Gastroesophageal sphincter (tissue), 4 donors: ENCODE data around the gene ANKRD40. TPM values are rescaled to one million over a fixed set of nuclear protein-coding genes. Genes with fewer than 3 reads are reported as not detected.
"Not testable (repeated sequence)": the region's sequence is repeated elsewhere in the genome, so short reads cannot be mapped to it uniquely, and the experiment has no call there.

Experiments used
- ATAC-seq: fragments of 150-250 bp; one replicate; pipeline ENCODE4 v1.9.1; 2016; ENCODE audit warnings: mild to moderate bottlenecking, moderate library complexity
- H3K27ac ChIP-seq, 4 donors: fragments of 200-600 bp; sonication (generic) in 3 of 4; 1 replicate in 3 of 4; 2 replicates in 1 of 4; pipeline ENCODE4 v1.5.1; 2016 to 2019
- H3K27me3 ChIP-seq: fragments of 200-600 bp; sonication (generic); one replicate; pipeline ENCODE4 v1.5.1; 2019
- H3K36me3 ChIP-seq, 2 donors: fragments of 200-600 bp; sonication (generic); one replicate each; pipeline ENCODE4 v1.5.1; 2019; ENCODE audit warnings: control low read depth in 1 of 2
- H3K4me1 ChIP-seq, 3 donors: fragments of 200-600 bp; sonication (generic); 1 replicate in 2 of 3; 2 replicates in 1 of 3; pipeline ENCODE4 v1.5.1; 2016 to 2019; ENCODE audit warnings: control low read depth in 2 of 3
- H3K4me3 ChIP-seq, 2 donors: fragments of 200-600 bp; sonication (generic); one replicate each; pipeline ENCODE4 v1.5.1; 2019; ENCODE audit warnings: mild to moderate bottlenecking in 1 of 2, moderate library complexity in 1 of 2
- H3K9me3 ChIP-seq, 3 donors: fragments of 200-600 bp; sonication (generic); one replicate each; pipeline ENCODE4 v1.5.1; 2017 to 2019; ENCODE audit warnings: control low read depth in 2 of 3
- CTCF ChIP-seq, 4 experiments: fragments of 200-600 bp in 2 of 4; fragments of 450-650 bp in 2 of 4; sonication (generic) in 1 of 4; IDR thresholded peaks; one replicate each; pipeline ENCODE4 v1.5.1; 2017 to 2019; ENCODE audit warnings: antibody characterized with exemption in 4 of 4, mild to moderate bottlenecking in 2 of 4, moderate library complexity in 2 of 4
- EP300 ChIP-seq: sonication (generic); formaldehyde crosslinking; IDR thresholded peaks from one replicate; pipeline ENCODE4 v1.6.1; 2017; ENCODE audit warnings: antibody characterized with exemption, mild to moderate bottlenecking
- POLR2A ChIP-seq, 2 donors: fragments of 450-650 bp; IDR thresholded peaks; one replicate each; pipeline ENCODE4 v1.6.1; 2017; ENCODE audit warnings: antibody characterized with exemption in 2 of 2, mild to moderate bottlenecking in 2 of 2, moderate library complexity in 1 of 2
- POLR2AphosphoS5 ChIP-seq: sonication (generic); formaldehyde crosslinking; IDR thresholded peaks from one replicate; pipeline ENCODE4 v1.6.1; 2017; ENCODE audit warnings: antibody characterized with exemption
- WGBS, 2 donors: methylation state at CpG; one replicate each; pipeline ENCODE4 v1.1.5; 2018; ENCODE audit warnings: low coverage in 1 of 2; 5-methylcytosine and 5-hydroxymethylcytosine counted together
- total RNA-seq, 4 donors: library from RNA; depleted of rRNA; stranded (reverse); fragments of >200 nt; gene quantifications; one replicate each; pipeline ENCODE4 v1.1.0, GENCODE V29; 2016

The ANKRD40 gene
- total RNA-seq, 4 donors from 2014 or later, result 65.8 to 125 (median 89.2) TPM

DNA sequence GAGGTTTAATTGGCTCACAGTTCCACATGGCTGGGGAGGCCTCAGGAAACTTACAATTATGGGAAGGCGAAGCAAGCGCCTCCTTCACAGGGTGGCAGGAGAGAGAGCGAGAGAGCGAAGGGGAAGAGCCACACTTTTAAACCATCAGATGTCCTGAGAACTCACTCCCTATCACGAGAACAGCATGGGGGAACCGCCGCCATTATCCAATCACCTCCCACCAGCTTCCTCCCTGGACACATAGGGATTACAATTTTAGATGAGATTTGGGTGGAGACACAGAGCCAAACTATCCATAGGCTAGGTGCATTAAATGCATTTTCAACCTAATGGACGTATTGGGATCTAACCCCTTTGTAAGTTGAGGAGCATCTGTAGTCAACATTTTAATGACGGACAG, 4.9 kb upstream of the ANKRD40 start:
- H3K9me3 ChIP-seq, result no peaks in the 10 kb centered on the region
- H3K27me3 ChIP-seq, result no peaks in the 10 kb centered on the region
- H3K4me1 ChIP-seq, result peaks cover 9 to 23% (median 13%) of the 10 kb centered on the region in 3 donors
- no peak overlapping the region for H3K4me3 ChIP-seq
- WGBS, 2 donors, result 82% methylated on average over 9 of the region's 9 CpGs; no CpG with 5 or more reads in 1 of the 2 donors
- H3K27ac ChIP-seq, result no peak overlapping the region
- no peak for ATAC-seq
- TF ChIP-seq CTCF (IDR thresholded peaks at IDR 0.05) (no peak), POLR2AphosphoS5 (no peak), POLR2A (IDR thresholded peaks at IDR 0.05) (no peak), EP300 (no peak)
- H3K36me3 ChIP-seq, result no peaks in the 10 kb centered on the region

- TF ChIP-seq EP300 (no peak), CTCF (IDR thresholded peaks at IDR 0.05) (no peak), POLR2AphosphoS5 (no peak), POLR2A (IDR thresholded peaks at IDR 0.05) (no peak)
- WGBS, 2 donors, result 80 to 90% methylated on average over 4 of the region's 4 CpGs
These were observed 2.9 kb upstream of the ANKRD40 start for GRCh38 chr17:50710650-50711049.

DNA sequence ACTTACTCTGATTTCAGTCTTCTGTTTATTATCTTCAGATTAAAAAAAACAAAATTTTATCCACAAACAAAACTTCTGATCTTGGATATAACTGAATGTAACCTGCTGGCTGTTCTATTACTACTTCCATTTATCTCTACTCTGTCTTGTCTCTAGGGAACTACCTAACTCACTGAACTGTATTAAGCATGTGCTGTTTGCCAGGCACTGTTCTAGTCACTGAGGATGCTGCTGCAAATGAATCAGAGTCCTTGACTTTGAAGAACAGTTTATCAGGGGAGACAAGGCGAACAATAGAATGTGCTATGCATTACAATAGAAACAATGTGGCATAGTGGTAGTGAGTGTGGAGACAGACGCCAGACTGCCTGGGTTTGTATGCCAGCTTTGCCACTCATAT, 2.3 kb upstream of the ANKRD40 start:
- H3K36me3 ChIP-seq, result peaks cover 0 to 4% of the 10 kb centered on the region in 2 donors
- H3K4me3 ChIP-seq, result no peak overlapping the region
- ATAC-seq, result no peak
- H3K27ac ChIP-seq, result peak overlapping the region in 3 of 4 donors; percentile 6 to 95 (median 93)
- no peaks in the 10 kb centered on the region for H3K27me3 ChIP-seq
- 67 to 83% methylated on average over 1 to 2 of the region's 2 CpGs for WGBS, 2 donors
- H3K9me3 ChIP-seq, result no peaks in the 10 kb centered on the region
- H3K4me1 ChIP-seq, result peaks cover 9 to 46% (median 21%) of the 10 kb centered on the region in 3 donors
- TF ChIP-seq POLR2AphosphoS5 (no peak), EP300 (no peak), CTCF (IDR thresholded peaks at IDR 0.05) (no peak), POLR2A (IDR thresholded peaks at IDR 0.05) (no peak)

More at GRCh38 chr17:50710650-50711049, 2.9 kb upstream of the ANKRD40 start:
- H3K9me3 ChIP-seq, result no peaks in the 10 kb centered on the region
- no peak for ATAC-seq
- H3K27me3 ChIP-seq, result no peaks in the 10 kb centered on the region
- H3K4me3 ChIP-seq, result no peak overlapping the region
- peak overlapping the region in 3 of 4 donors; percentile 20 to 95 (median 32) for H3K27ac ChIP-seq
- peaks cover 9 to 40% (median 21%) of the 10 kb centered on the region in 3 donors for H3K4me1 ChIP-seq
- no peaks in the 10 kb centered on the region for H3K36me3 ChIP-seq

GRCh38 chr17:50709053-50709452, 1.3 kb upstream of the ANKRD40 start:
- WGBS, 2 donors, result 72 to 92% methylated on average over 3 to 4 of the region's 4 CpGs
- H3K27me3 ChIP-seq, H3K9me3 ChIP-seq, H3K4me3 ChIP-seq, ATAC-seq: not testable (repeated sequence)
- Histone ChIP-seq H3K4me1 (peaks cover 9 to 56% (median 21%) of the 10 kb centered on the region in 3 donors), H3K27ac (peak overlapping the region; percentile 90 to 95 (median 94)), H3K36me3 (peaks cover 0 to 12% of the 10 kb centered on the region in 2 donors)

DNA sequence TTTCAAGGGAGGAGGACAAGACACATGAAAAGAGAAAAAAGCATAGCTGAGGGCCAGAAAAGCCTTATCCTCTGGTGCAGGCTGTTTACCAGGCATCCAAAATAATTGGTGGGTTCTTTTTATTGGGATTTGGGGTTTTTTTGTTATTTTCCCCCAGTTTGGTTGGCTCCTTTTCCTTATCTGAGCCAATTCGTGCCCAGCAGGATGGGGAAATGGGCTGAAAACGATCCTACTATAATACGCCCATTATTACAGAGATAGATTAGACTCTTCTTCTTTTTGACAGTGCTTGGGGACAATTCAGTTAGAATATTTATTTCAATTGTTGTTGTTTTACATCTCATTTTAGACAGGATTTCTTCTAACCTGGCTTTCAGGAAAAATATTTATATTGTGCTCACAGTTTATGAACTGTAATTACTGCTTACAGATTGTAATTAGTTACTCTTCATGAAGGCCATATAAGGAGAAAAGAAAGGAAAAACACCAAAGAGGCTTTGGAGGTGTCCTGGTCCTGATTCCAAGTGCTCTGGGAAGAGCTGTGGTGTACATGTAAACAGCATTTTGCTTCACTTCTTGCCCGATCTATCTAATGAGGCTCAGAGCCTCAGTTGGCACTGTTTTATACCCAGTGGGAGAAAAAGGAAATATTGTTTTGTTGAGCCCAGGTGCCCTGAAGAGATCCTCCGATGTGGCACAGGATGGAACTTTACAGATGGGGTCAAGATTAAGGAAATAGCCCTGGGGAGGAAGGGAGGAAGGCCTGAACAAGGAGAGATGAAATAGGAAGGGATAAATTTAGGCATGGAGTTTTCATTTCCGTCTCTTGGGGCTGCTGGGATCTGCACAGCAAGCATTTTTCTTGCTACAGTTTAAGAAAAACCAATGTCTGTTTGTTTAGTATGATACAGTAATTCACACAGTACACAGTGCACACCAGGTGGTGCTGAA, 611 bp upstream of the ANKRD40 start:
- H3K4me3 ChIP-seq, result peak overlapping the region; percentile 55 to 79
- H3K27ac ChIP-seq, result peak overlapping the region; percentile 90 to 95 (median 94)
- 0 to 5% methylated on average over 5 to 6 of the region's 6 CpGs for WGBS, 2 donors
- ATAC-seq, result peak; percentile 27
- H3K4me1 ChIP-seq, result peaks cover 9 to 63% (median 21%) of the 10 kb centered on the region in 3 donors
- H3K36me3 ChIP-seq, result peaks cover 0 to 18% of the 10 kb centered on the region in 2 donors
- TF ChIP-seq POLR2AphosphoS5 (no peak), CTCF (IDR thresholded peaks at IDR 0.05) (no peak), EP300 (no peak), POLR2A (IDR thresholded peaks at IDR 0.05) (no peak)
- no peaks in the 10 kb centered on the region for H3K9me3 ChIP-seq
- H3K27me3 ChIP-seq, result no peaks in the 10 kb centered on the region
